Suprapubic skin (tissue), 4 donors: ENCODE results near the gene MAD1L1.

Experiments used
- POLR2A ChIP-seq, 2 donors: fragments of 450-650 bp; IDR thresholded peaks; one replicate each; pipeline ENCODE4 v1.6.1; 2017; ENCODE audit warnings: antibody characterized with exemption in 2 of 2, mild to moderate bottlenecking in 2 of 2, moderate library complexity in 2 of 2
- POLR2AphosphoS5 ChIP-seq, 3 donors: sonication (generic); formaldehyde crosslinking; IDR thresholded peaks; one replicate each; pipeline ENCODE4 v1.6.1; 2017; ENCODE audit warnings: antibody characterized with exemption in 3 of 3
- TF ChIP-seq, protein P1 (sequence below), 2 donors: fragments of 200-600 bp in 1 of 2; fragments of 450-650 bp in 1 of 2; sonication (generic) in 1 of 2; IDR thresholded peaks; one replicate each; pipeline ENCODE4 v1.5.1; 2016 to 2019; ENCODE audit warnings: antibody characterized with exemption in 2 of 2, mild to moderate bottlenecking in 1 of 2, moderate library complexity in 1 of 2

DNA sequence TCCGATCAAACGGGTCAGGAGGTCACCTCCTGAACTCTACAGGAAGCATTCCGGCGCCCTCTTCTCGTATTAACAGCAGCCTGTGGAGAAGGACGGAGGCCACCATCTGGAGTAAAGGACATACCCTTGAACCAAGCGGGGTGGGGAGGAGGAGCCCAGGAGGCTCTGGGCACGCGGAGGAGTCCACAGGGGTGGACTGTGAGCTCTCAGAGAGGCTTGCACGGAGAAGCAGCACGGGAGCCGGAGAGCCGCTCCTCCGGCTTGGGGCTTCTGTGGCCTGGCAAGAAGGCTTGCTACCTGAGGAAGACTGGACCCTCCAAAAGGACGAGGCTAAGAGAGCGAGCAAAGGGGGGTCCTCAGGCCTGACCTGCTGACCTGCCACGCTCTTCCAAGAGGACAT is 77.9 kb downstream of the MAD1L1 start:
- TF ChIP-seq, protein P1, sequence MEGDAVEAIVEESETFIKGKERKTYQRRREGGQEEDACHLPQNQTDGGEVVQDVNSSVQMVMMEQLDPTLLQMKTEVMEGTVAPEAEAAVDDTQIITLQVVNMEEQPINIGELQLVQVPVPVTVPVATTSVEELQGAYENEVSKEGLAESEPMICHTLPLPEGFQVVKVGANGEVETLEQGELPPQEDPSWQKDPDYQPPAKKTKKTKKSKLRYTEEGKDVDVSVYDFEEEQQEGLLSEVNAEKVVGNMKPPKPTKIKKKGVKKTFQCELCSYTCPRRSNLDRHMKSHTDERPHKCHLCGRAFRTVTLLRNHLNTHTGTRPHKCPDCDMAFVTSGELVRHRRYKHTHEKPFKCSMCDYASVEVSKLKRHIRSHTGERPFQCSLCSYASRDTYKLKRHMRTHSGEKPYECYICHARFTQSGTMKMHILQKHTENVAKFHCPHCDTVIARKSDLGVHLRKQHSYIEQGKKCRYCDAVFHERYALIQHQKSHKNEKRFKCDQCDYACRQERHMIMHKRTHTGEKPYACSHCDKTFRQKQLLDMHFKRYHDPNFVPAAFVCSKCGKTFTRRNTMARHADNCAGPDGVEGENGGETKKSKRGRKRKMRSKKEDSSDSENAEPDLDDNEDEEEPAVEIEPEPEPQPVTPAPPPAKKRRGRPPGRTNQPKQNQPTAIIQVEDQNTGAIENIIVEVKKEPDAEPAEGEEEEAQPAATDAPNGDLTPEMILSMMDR (IDR thresholded peaks at IDR 0.05), result no peak
- TF ChIP-seq POLR2A (IDR thresholded peaks at IDR 0.05) (no peak), POLR2AphosphoS5 (IDR thresholded peaks at IDR 0.05) (no peak)
